GM23338 (cell line): ENCODE measurements around the gene AAMDC. TPM values are rescaled to one million over a fixed set of nuclear protein-coding genes. Genes with fewer than 3 reads are reported as not detected.
"Not testable (repeated sequence)": the region's sequence is repeated elsewhere in the genome, so short reads cannot be mapped to it uniquely, and the experiment has no call there.

Experiments used
- ATAC-seq: fragments of 200-7000 bp; cut with Tn5 transposase; 3 replicates; pipeline ENCODE4 v1.9.1; 2020
- DNase-seq: peaks from one replicate; pipeline ENCODE4 v3.0.0-alpha.2; 2015; ENCODE audit warnings: low spot score
- H2AFZ ChIP-seq: fragments of 200-600 bp; sonication (generic); 2 replicates; pipeline ENCODE4 v1.8.0; 2016; ENCODE audit warnings: antibody characterized with exemption, mild to moderate bottlenecking, moderate library complexity
- H3F3A ChIP-seq: fragments of 200-600 bp; sonication (generic); replicated peaks from 2 replicates; pipeline ENCODE4 v1.8.0; 2017; ENCODE audit warnings: antibody characterized with exemption, mixed run types, low read depth
- H3K27ac ChIP-seq: fragments of 200-600 bp; sonication (generic); 2 replicates; pipeline ENCODE4 v1.6.1; 2016; ENCODE audit warnings: low read depth
- H3K27me3 ChIP-seq: fragments of 200-600 bp; sonication (generic); 2 replicates; pipeline ENCODE4 v1.8.0; 2016; ENCODE audit warnings: mild to moderate bottlenecking, mixed run types, moderate library complexity; ENCODE audit not compliant: insufficient read depth
- H3K36me3 ChIP-seq: fragments of 200-600 bp; sonication (generic); 2 replicates; pipeline ENCODE4 v1.8.0; 2016; ENCODE audit warnings: mild to moderate bottlenecking; ENCODE audit not compliant: insufficient read depth
- H3K4me1 ChIP-seq: fragments of 200-600 bp; sonication (generic); 2 replicates; pipeline ENCODE4 v1.8.0; 2016; ENCODE audit warnings: mild to moderate bottlenecking, moderate library complexity; ENCODE audit not compliant: insufficient read depth
- H3K4me2 ChIP-seq: fragments of 200-600 bp; sonication (generic); 2 replicates; pipeline ENCODE4 v1.7.1; 2017; ENCODE audit warnings: mixed run types
- H3K4me3 ChIP-seq: fragments of 200-600 bp; sonication (generic); 2 replicates; pipeline ENCODE4 v1.6.1; 2016; ENCODE audit warnings: mixed run types
- H3K79me2 ChIP-seq: fragments of 200-600 bp; sonication (generic); replicated peaks from 2 replicates; pipeline ENCODE4 v1.8.0; 2017; ENCODE audit warnings: mild to moderate bottlenecking; ENCODE audit not compliant: insufficient read depth
- H3K9me2 ChIP-seq: fragments of 200-600 bp; sonication (generic); 2 replicates; pipeline ENCODE4 v1.8.0; 2017; ENCODE audit not compliant: insufficient read depth
- H4K20me1 ChIP-seq: fragments of 200-600 bp; sonication (generic); replicated peaks from 2 replicates; pipeline ENCODE4 v1.8.0; 2017; ENCODE audit warnings: mild to moderate bottlenecking; ENCODE audit not compliant: insufficient read depth
- H3K27ac Mint-ChIP-seq: 2 replicates; pipeline ENCODE4 v1.8.0; 2020; ENCODE audit warnings: inconsistent platforms, mild to moderate bottlenecking, moderate library complexity, mixed read lengths
- H3K27me3 Mint-ChIP-seq: 3 replicates; pipeline ENCODE4 v1.8.0; 2022; ENCODE audit warnings: low read depth, mild to moderate bottlenecking, moderate library complexity, mixed read lengths, inconsistent platforms; ENCODE audit not compliant: insufficient read depth, poor library complexity
- H3K36me3 Mint-ChIP-seq: 3 replicates; pipeline ENCODE4 v1.8.0; 2021; ENCODE audit warnings: low read depth, mild to moderate bottlenecking, inconsistent platforms, moderate library complexity, mixed read lengths
- H3K4me1 Mint-ChIP-seq: 3 replicates; pipeline ENCODE4 v1.8.0; 2020; ENCODE audit warnings: mild to moderate bottlenecking, inconsistent platforms, mixed read lengths
- H3K4me3 Mint-ChIP-seq: 3 replicates; pipeline ENCODE4 v1.8.0; 2021; ENCODE audit warnings: moderate library complexity, mild to moderate bottlenecking, inconsistent platforms, mixed read lengths
- H3K9me3 Mint-ChIP-seq: 3 replicates; pipeline ENCODE4 v1.8.0; 2020; ENCODE audit warnings: moderate library complexity, mild to moderate bottlenecking, inconsistent platforms, mixed read lengths
- CREB1 ChIP-seq: fragments of 250-450 bp; sonication (Bioruptor Pico); IDR thresholded peaks from 2 replicates; pipeline ENCODE4 v1.5.0; 2020; ENCODE audit warnings: low read depth, mild to moderate bottlenecking, moderate library complexity
- EZH2 ChIP-seq: fragments of 200-600 bp; sonication (generic); IDR thresholded peaks from one replicate; pipeline ENCODE4 v1.8.0; 2017; ENCODE audit warnings: antibody characterized with exemption, mild to moderate bottlenecking, low read depth; ENCODE audit not compliant: unreplicated experiment
- EZH2phosphoT487 ChIP-seq: fragments of 200-600 bp; sonication (generic); IDR thresholded peaks from one replicate; pipeline ENCODE4 v1.8.1; 2018; ENCODE audit warnings: antibody characterized with exemption; ENCODE audit not compliant: unreplicated experiment
- NANOG ChIP-seq: IDR thresholded peaks from 2 replicates; pipeline ENCODE4 v1.6.1; 2016; ENCODE audit warnings: antibody characterized with exemption, borderline replicate concordance
- POLR2AphosphoS5 ChIP-seq: IDR thresholded peaks from 2 replicates; pipeline ENCODE4 v1.6.1; 2016; ENCODE audit warnings: antibody characterized with exemption, low read depth
- STAT1 ChIP-seq: IDR thresholded peaks from one replicate; pipeline ENCODE4 v1.6.1; 2016; ENCODE audit warnings: antibody characterized with exemption; ENCODE audit not compliant: unreplicated experiment
- ZNF114 ChIP-seq: fragments of 250-450 bp; sonication (Bioruptor Pico); IDR thresholded peaks from 2 replicates; pipeline ENCODE4 v1.5.0; 2020; ENCODE audit warnings: mild to moderate bottlenecking, moderate library complexity
- ZNF331 ChIP-seq: fragments of 250-450 bp; sonication (Bioruptor Pico); IDR thresholded peaks from 2 replicates; pipeline ENCODE4 v1.5.0; 2020; ENCODE audit warnings: low read depth, mild to moderate bottlenecking, moderate library complexity
- ZNF462 ChIP-seq: fragments of 250-450 bp; sonication (Bioruptor Pico); IDR thresholded peaks from 2 replicates; pipeline ENCODE4 v1.5.0; 2020; ENCODE audit warnings: mild to moderate bottlenecking, moderate library complexity
- polyA plus RNA-seq: library from polyadenylated mRNA; unstranded; fragments of >200 nt; fragmentation: Nextera tagmentation; extraction: Ambion mirVana; gene quantifications from 2 replicates; pipeline ENCODE4 v1.2.1, GENCODE V29; 2016
- total RNA-seq: library from RNA; depleted of rRNA; stranded (reverse); fragments of >200 nt; shearing (Covaris generic); gene quantifications from 2 replicates; pipeline ENCODE4 v1.2.3, GENCODE V29; 2014

The AAMDC gene
- total and polyA plus RNA-seq, 2 experiments from 2014 or later = 5.3 to 50.2 TPM

- TF ChIP-seq CREB1 (CRISPR knock-in tag) (no peak), ZNF331 (CRISPR knock-in tag) (no peak), EZH2 (no peak), ZNF114 (no peak), NANOG (no peak), EZH2phosphoT487 (no peak)
Measured at GRCh38 chr11:77884829-77885190, 63.9 kb downstream of the AAMDC start (continued).

- no peaks in the 10 kb centered on the region for H4K20me1 ChIP-seq
- H3K27me3 ChIP-seq = no peaks in the 10 kb centered on the region
- Mint-ChIP-seq H3K27me3 (peaks cover 3% of the 10 kb centered on the region), H3K9me3 (no peaks in the 10 kb centered on the region; the same call in 2 of the 3 replicates), H3K4me3 (no peak overlapping the region), H3K36me3 (peaks cover 34% of the 10 kb centered on the region), H3K27ac (no peak overlapping the region), H3K4me1 (no peaks in the 10 kb centered on the region)
- DNase-seq (no peak), ATAC-seq (no peak)
- H3K4me3 ChIP-seq = no peak overlapping the region
- no peak overlapping the region for H2AFZ ChIP-seq
- H3K36me3 ChIP-seq = no peaks in the 10 kb centered on the region
- H3K27ac ChIP-seq = no peak overlapping the region
- no peak overlapping the region for H3K4me2 ChIP-seq
- no peak for TF ChIP-seq EZH2
- TF ChIP-seq CREB1 (CRISPR knock-in tag) = no peak
- no peak for TF ChIP-seq ZNF462 (CRISPR knock-in tag)
- TF ChIP-seq STAT1 = no peak
- no peak for TF ChIP-seq ZNF114
- no peak for TF ChIP-seq POLR2AphosphoS5
- TF ChIP-seq ZNF331 (CRISPR knock-in tag) = no peak
- no peaks in the 10 kb centered on the region for H3K9me2 ChIP-seq
- H3F3A ChIP-seq = no peaks in the 10 kb centered on the region
- no peaks in the 10 kb centered on the region for H3K79me2 ChIP-seq
- no peaks in the 10 kb centered on the region; the same call in 1 of the 2 replicates for H3K4me1 ChIP-seq
Measured at GRCh38 chr11:77886401-77886800, 65.5 kb downstream of the AAMDC start.

DNA sequence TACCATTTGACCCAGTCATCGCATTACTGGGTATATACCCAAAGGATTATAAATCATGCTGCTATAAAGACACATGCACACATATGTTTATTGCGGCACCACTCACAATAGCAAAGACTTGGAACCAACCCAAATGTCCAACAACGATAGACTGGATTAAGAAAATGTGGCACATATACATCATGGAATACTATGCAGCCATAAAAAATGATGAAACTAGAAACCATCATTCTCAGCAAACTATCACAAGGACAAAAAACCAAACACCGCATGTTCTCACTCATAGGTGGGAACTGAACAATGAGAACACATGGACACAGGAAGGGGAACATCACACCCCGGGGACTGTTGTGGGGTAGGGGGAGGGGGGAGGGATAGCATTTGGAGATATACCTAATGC lies 68.1 kb downstream of the AAMDC start:
- H3K27ac ChIP-seq, H3K4me2 ChIP-seq, H3K4me3 ChIP-seq, H3K36me3 ChIP-seq, H3K27me3 ChIP-seq, DNase-seq, H3K27ac Mint-ChIP-seq, H3K79me2 ChIP-seq, H3K9me2 ChIP-seq, H4K20me1 ChIP-seq, H3K27me3 Mint-ChIP-seq, ATAC-seq, H3K9me3 Mint-ChIP-seq, H3F3A ChIP-seq, H3K4me3 Mint-ChIP-seq, H2AFZ ChIP-seq, H3K4me1 ChIP-seq, H3K4me1 Mint-ChIP-seq: not testable (repeated sequence)
- peaks cover 48% of the 10 kb centered on the region for H3K36me3 Mint-ChIP-seq

GRCh38 chr11:77890100-77890614 lies 69.2 kb downstream of the AAMDC start:
- not testable (repeated sequence) for H4K20me1 ChIP-seq, H3K27ac ChIP-seq, H3K4me1 ChIP-seq, H3K4me3 ChIP-seq, H3K27me3 ChIP-seq, ATAC-seq, DNase-seq, H3K4me2 ChIP-seq, H3K9me2 ChIP-seq, H2AFZ ChIP-seq, H3K27me3 Mint-ChIP-seq, H3K27ac Mint-ChIP-seq, H3K4me1 Mint-ChIP-seq, H3K36me3 ChIP-seq, H3K79me2 ChIP-seq, H3F3A ChIP-seq, H3K4me3 Mint-ChIP-seq, H3K9me3 Mint-ChIP-seq
- peaks cover 48% of the 10 kb centered on the region for H3K36me3 Mint-ChIP-seq
